GM18867 (cell line): Measurements from ENCODE around the gene TRPM3.

Experiments
- ATAC-seq: cut with Tn5 transposase; IDR thresholded peaks from one replicate; pipeline ENCODE4 v1.9.1; 2021; ENCODE audit warnings: mild to moderate bottlenecking, moderate library complexity; ENCODE audit not compliant: unreplicated experiment

The TRPM3 gene

DNA sequence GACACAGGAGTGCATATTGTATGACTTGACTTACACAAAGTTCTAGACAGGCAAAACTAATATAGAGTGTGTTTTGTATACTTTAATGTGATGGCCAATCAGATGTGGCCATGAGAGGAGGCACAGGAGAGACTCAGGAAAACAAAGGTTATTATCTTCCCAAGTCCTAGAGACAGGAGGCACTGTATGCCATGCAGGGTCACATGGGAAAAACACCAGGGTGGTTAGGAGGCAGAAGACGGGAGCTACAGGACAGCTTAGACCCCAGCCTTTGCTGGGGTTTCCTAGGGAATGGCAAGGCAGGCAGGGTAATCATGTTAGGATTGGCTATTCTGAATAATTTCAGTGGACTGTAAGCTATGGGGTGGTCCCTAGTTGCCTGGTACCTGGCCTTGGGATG, 16.2 kb downstream of the TRPM3 start:
- no peak for ATAC-seq

DNA sequence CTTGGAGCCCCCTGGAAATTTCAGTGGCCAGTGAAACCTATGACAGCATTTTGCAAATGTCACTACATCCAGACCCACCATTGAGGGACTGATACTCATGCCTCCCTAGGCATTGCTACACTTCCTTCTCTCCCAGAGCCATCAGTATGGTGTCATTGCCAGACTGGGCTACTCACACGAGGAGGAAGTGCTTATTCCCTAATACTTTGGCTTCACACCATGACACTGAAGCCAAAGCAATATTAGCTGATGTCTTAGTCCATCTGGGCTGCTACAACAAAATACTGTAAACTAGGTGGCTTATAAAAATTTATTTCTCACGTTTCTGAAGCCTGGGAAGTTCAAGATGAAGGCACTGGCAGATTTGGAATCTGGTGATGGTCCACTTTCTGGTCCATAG, 22.6 kb downstream of the TRPM3 start:
- no peak for ATAC-seq

DNA sequence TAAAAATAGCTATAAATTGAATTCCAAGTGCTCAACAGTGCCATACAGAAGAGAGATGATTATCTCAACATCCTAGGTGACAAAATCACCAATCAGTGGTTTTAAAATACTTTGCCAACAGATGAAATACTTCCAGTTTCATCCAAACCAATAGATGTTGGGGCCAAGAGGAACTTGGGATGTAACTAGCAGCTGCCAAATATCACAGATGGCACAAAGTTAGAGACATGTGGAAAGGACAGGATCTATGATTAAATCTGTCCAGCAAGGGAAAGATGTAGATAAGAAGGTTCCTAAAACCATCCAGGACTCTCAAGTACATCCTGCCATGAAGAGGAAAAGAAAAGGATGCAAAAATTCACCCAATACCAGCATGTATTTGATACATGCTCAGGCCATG, 23.8 kb downstream of the TRPM3 start:
- no peak for ATAC-seq

DNA sequence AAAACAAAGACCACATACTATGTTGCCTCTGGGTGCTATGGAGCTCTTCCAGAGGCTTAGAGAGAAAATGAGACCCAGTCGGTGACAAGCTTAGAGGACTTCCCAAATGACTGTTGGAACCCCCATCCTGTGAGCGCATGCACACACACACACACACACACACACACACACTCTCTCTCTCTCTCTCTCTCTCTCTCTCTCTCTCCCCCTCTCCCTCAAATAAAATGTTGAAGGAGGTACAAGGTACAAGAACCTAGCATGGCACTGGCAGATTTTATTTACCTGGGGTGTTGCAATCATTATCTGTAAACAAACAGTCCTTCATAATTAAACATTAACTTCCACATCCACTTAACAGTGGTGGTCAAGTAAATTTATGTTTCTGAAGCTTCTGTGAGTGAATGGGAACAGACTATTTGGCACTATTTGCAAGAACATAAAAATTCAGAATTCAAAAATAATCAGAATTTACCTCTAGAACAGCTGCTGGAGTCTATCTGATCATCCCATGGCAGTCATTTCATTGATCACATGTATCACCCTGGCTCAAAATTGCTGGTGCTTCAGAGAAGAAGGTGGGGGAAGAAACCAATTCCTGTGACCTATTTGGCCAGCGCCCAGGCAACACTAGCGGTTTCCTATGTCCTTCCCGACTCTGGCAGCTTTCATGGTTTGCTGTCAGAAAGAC, 24.9 kb downstream of the TRPM3 start:
- ATAC-seq, result no peak

DNA sequence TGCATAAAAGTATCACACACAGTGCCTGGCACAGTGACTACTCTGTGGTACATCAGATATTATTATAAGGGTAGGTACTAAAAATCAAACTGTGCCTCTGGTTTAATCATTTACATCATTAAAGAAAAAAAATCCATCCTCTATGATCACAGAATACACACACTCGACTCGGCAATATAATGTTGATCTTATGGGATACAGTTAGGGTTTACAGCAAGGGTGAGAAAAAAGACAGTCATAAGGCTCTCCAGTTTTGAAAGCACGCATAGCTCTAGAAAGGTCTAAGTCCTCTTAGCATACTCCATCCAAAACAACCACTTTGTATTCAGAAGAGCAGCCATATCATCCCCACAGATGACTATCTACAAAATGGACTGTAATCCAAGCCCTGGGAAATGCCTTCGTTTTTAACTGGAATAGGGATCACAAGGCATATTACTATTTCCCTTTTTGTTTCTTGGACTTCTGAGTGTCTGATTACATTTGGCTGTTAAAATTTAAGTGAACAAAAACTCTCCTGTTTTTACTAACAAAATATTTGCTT, 26.6 kb downstream of the TRPM3 start:
- ATAC-seq, result no peak

DNA sequence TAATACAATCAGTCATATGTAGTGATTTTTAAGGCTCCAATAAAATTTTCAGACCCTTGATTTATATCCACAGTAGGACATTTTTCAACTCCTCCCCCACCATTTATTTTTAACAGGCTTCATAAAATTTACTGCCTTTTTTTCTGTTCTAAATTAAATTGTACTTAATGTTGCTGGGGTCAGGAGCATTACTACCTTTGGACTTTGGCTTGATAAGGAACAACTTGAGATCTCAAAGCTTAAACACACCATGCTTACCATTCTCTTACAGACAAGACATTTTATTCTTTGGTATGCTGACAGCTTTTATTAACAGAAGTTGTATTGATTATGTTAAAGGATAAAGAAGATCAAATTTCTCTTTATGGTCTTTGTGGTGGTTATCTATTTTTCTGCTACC, 30.5 kb downstream of the TRPM3 start:
- no peak for ATAC-seq

DNA sequence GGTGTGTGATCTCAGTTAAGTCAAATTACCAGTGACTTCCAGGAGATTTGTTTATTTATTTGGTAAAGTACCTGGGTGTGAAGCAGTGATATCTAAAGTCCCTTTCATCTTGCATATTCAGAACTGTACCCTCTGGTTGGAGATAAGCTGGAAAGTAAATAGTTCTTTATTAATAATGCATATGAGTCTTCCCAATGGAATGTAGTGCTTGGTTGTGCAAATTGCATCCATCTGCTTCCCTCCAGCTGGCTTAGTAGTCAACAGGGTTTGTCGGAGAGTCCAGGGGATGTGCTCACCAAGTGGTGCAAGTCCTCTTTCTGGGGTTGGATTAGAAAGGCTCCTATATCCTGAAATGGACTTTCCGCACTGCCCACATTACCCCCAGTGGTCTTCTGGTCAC, 42.0 kb downstream of the TRPM3 start:
- ATAC-seq, result no peak

DNA sequence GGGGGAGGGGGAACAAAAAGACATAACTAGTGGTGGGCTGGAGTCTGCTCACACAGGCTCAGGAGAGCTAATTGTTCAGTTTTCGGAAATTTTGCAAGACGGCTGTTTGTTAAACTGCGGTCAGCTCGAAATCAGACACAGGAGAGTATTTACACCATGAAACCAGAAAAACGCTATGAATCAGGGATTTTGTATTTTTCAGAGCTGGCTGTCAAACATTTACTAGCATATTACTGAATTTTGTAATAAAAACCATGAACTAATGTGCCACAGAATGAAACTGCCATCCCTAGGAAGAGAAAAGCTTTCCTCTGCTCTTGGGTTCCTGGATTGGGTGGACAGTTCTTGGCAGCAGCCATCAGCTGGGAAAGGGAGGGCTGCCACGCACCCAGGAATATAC, 45.3 kb downstream of the TRPM3 start:
- no peak for ATAC-seq

DNA sequence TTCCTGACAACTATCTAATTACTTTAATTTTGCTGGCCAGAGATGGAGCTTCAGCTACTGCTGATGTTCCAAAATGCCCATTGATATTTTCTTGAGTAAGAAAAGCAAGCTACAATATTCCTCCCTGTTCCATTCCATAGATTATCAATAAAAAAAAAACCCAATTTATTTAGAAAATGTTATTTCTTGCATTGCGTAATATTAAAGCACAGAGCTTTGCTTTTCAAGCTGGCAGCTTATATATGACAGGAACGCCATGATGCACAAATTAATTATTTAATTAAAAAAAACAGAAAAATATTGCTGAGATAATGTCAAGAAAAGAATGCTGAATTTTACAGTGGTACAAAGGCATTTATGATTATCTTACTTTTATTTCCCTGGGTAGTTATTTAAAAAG, 47.9 kb downstream of the TRPM3 start:
- no peak for ATAC-seq

DNA sequence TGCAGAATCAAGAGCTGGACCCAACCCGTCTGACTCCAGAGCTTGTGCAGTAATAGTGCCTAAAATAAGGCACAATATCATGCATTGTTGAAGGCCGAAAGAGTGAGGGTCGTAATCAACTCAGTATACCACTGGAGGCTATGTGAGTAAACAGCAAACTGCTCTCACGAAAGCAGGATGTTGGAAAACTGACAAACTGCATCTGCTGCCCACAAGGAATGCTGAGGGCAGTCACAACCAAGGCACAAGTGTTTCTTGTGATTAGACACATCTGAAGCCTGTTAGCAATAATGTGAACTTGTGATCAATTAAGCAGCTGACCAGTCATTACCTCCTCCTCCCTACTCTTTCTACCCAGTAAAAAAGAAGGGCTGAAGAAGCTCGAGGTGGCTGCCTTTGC, 48.8 kb downstream of the TRPM3 start:
- no peak for ATAC-seq

DNA sequence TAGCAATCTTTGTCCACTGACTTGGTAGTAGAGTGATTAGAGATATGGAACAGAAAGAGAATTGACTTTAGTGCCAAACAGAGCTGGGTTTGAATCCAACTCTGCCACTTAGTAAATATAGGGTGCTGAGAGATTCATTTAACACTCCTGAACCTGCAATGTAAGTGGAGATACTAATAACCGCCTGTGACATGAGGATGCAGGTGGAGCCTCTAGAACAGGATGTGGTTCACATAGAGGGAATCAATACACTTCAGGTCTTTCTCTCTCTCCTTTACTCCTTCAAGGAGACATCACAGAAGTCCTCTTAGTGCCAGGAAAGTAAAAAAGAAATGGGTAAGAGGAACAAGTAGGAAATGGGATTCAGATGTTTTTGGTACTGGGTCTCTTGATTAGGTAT, 49.8 kb downstream of the TRPM3 start:
- ATAC-seq, result no peak

DNA sequence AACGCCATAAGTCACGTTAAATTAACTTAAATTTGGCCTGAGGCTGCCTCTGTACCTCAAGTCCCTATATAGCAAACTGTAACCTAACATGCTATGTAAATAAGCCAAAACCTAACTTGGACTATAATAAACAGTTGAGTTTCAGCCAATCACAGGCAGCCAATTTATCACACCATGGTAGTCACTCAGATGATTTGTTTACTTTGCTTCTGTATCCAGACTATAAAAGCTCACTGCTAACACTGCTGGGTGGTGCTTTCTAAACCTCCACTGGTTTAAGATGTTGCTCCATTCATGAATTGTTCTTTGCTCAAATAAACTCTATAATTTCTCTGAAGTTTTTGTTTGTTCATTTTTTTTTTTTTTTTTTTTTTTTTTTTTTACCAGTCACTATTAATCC, 62.8 kb downstream of the TRPM3 start:
- no peak for ATAC-seq

DNA sequence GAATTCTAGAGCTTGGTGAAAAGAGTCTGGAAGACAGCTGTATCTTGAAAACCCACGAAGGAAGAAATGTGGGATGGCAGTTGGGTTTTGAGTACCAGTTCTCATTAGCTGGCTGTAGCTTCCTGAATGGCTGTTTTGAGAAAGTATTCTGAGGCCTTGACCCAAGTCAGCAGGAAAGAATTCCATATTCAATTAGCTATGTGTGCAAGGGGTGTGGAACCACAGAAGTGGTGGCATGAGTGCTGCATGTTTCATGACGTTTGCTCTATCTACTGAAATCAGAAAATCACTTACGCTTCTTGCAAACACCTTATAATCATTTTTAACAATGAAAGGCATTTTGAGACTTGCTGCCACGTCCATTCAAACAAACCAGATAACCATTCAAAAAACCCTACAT, 69.1 kb downstream of the TRPM3 start:
- no peak for ATAC-seq

DNA sequence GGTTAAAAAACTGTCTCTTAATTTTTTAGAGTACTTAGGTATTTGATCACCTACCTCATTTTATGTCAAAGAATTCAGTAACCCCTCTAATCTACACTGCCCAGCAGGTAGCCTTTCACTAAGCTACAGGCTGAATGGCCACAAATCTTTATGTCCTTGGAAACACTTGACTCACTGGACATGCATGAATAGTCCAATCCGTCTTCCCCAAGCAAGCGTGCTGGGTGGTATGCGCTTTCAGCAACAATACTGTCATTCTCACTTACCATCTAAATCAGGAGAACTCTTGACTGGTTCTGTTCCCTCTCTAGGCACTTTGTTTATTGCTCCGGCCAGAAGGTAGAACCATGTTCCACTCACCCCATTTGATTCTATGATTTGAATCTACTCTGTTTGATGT, 73.1 kb downstream of the TRPM3 start:
- no peak for ATAC-seq

DNA sequence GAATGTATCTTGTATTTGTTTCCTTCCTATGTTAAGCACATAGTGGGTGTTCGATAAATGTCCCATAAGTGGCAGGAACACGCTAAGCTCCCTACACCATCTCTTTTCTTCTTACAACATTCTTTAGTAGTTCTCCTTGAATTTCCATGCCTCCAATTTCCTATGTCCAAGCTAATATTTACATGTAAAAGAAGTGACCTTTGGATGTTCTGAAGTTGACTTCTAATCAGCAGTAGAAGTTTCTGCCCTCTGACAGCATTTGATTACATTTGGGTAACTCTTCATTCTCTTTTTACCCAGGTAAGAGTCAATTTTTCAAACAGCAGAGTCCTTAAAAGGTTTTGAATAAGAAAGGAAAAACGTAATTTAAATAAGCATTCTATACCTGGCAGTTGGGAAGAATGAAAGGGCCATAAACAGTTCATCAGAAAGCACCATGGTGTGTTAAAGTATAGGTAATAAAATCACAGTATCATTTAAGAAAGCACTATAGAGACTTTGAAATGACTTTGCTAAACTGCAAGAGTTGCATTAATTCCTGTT, 78.9 kb downstream of the TRPM3 start:
- ATAC-seq, result no peak

DNA sequence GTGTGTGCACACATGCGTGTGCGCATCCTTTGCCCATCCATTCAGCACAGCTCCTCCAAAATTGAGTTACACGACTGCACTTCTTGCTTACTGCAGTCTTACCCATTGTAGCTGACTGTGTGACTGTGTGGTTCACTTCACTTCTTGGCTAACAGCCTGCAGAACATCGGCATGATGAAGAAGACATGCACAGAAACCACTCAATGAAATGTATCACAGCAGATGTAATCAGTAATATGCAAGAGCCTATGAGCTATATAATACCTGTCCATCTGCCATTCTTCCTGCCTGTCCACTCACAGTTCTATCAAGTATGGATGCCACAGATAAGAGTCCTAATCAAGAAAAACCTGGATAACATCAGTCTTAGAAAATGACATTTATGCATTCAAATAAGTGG, 83.9 kb downstream of the TRPM3 start:
- ATAC-seq, result no peak

DNA sequence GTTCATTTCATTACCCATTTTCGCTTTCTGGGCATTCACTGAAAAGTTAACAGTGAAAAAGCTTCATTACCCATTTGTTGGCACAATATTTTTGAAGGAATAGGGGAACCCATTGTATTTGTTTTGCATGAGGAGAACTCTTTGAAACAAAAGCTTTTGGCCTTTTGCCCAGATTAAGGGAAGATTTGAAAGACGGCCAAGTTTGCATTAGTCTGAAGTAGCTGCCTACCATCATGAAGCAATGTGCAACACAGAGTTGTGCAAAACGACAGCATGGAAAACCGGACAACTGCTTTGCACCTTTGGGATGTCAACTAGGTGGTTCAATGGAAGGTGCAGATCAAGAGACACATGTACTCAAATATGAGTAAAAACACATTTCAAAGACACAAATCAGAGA, 84.9 kb downstream of the TRPM3 start:
- ATAC-seq, result no peak

DNA sequence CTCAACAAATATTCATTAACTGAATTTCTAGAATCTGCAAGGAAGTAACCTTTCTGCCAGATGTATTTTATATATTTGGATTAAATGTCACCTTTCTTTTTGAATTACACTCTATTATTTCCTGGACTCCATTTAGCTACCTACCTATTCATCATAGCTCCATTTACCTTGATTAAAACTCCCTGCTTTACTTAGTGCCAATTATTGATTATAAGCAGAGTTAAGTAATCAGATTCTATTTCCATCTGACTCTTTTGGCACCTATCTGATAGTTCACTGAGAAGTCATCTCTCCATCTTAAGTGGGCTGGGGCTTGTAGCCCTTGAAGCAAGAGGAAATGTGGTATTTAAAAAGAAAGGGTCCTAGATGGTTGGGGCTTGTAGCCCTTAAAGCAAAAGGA, 88.6 kb downstream of the TRPM3 start:
- no peak for ATAC-seq

DNA sequence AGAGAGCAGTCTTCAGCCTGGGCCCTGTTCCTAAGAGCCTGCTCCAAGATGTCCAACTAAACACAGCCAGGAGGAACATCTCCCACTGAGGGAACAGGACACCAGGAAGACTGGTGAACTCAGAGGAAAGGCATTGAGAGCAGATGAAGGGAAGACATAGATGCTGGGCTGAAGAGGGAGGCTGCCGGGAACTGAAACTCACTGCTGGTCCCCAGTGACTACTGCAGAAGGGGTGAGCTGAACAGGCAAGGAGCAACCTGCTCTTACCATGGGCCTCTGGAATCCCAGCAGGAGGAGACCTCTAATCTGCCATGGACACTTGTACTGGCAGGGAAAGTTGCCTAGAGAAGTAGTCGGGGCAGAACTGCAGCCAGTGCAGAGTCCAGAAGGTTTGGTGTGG, 95.7 kb downstream of the TRPM3 start:
- ATAC-seq, result no peak

DNA sequence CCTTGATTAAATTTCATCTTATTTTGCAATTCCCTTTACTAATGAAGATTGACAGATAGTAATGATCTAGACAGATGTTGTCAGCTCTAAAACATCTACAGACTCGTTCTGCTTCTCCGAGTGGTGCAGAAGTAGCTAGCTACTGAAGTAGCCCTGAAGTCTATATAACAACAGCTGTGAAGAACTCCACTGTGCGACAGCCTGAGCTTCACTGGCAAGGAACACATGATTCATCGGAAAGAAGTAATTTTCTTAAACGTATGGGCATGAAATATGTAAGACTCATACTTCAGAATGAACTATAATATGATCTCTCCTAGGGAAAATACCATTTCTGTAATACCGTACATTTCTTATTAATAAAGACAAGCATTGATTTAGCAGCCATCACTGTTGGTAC, 96.2 kb downstream of the TRPM3 start:
- no peak for ATAC-seq

DNA sequence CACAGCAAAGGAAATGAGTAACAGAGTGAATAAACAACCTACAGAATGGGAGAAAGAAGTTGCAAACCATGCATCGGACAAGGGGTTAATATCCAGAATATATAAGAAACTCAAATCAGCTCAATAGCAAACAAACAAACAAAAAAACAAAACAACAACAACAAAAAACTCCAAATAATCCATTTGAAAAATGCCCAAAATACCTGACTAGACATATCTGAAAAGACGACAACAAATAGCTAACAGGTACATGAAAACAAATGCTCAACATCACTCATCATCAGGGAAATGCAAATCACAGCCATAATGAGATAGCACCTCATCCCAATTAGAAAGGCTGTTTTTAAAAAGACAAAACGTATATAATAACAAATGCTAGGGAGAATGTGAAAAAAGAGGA, 111.2 kb downstream of the TRPM3 start:
- no peak for ATAC-seq

DNA sequence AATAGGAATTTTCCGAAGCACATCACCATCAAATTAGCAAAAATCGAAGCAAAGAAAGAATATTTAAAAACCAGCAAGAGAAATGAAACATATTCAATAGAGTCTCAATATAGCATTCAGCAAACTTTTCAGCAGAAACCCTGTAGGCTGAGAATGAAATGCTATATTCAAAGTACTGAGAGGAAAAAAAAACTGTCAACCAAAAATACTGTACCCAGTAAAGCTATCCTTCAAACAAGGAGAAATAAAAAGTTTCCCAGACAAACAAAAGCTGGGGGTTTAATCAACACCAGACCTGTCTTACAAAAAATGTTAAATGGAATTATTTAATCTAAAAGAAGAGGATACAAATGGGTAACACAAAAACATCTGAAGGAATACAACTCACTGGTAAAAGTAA, 116.0 kb downstream of the TRPM3 start:
- no peak for ATAC-seq

DNA sequence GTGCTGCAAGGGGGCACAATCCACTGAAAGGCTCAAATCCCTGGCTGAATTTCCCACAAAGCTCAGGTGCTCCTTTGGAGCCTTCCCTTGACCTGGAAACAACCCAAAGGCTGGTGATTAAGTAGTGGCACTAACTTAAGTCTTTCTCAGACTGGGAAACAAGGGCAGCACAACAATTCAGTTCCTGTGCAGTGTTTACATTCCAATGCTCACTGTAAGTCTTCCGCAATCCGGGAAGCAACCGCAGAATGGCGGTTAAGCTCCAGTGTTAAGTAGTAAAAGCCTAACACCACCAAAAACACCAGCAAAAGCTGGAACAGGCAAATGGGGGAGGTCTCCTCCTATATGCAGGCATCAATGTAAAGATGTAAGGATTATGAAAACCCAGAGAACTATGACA, 117.2 kb downstream of the TRPM3 start:
- no peak for ATAC-seq
